ENCODE data around the gene TRIM54. TPM values are rescaled to one million over a fixed set of nuclear protein-coding genes. Genes with fewer than 3 reads are reported as not detected.

TRIM54 gene
- total and polyA plus RNA-seq, 2 of the 8 experiments (the other 6 are each of a cell fraction or from before 2014, with no cell fraction given) = 3.9 to 5.8 TPM

GRCh38 chr2:27354597-27354927 is 72.3 kb downstream of the TRIM54 start (continued):
- TF ChIP-seq, protein P1, sequence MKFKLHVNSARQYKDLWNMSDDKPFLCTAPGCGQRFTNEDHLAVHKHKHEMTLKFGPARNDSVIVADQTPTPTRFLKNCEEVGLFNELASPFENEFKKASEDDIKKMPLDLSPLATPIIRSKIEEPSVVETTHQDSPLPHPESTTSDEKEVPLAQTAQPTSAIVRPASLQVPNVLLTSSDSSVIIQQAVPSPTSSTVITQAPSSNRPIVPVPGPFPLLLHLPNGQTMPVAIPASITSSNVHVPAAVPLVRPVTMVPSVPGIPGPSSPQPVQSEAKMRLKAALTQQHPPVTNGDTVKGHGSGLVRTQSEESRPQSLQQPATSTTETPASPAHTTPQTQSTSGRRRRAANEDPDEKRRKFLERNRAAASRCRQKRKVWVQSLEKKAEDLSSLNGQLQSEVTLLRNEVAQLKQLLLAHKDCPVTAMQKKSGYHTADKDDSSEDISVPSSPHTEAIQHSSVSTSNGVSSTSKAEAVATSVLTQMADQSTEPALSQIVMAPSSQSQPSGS (IDR thresholded peaks at IDR 0.05; ENCODE audit: low read length) = no peak
- TF ChIP-seq ATF3 (IDR thresholded peaks at IDR 0.05; ENCODE audit: insufficient read depth, low read depth, low read length) (no peak), KDM1A (IDR thresholded peaks at IDR 0.05; ENCODE audit: borderline replicate concordance, low read length) (no peak)

Data from H1 (cell line).